HG03039 (cell line): ENCODE results near the gene SLC39A9.
A peak's percentile ranks its signal among the peaks of the same experiment; 100 is the strongest.
"Not testable (repeated sequence)": the region's sequence is repeated elsewhere in the genome, so short reads cannot be mapped to it uniquely, and the experiment has no call there.

ENCODE experiments used
- ATAC-seq: cut with Tn5 transposase; IDR thresholded peaks from one replicate; pipeline ENCODE4 v1.9.1; 2021; ENCODE audit warnings: mild to moderate bottlenecking, moderate library complexity; ENCODE audit not compliant: unreplicated experiment

Gene SLC39A9

DNA sequence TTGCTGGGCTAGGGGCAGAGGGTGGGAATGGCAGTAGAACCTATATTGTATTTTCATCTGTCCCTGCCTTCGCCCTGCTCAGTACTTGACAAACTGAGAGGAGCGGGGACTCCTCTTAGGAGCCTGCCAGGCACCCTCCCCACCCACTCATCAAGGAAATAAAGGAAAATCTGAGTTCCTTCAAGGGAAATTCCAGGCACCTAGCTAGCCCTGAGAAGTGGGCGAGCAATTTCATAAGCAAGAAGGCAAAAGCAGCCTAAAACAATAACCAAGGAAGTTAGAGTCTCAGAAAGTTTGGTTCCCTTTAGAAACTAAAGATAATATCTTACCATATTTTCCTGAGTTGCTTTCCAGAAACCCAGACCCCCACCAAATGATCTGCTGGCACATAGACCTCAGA lies 75.5 kb downstream of the SLC39A9 start:
- ATAC-seq, result no peak

DNA sequence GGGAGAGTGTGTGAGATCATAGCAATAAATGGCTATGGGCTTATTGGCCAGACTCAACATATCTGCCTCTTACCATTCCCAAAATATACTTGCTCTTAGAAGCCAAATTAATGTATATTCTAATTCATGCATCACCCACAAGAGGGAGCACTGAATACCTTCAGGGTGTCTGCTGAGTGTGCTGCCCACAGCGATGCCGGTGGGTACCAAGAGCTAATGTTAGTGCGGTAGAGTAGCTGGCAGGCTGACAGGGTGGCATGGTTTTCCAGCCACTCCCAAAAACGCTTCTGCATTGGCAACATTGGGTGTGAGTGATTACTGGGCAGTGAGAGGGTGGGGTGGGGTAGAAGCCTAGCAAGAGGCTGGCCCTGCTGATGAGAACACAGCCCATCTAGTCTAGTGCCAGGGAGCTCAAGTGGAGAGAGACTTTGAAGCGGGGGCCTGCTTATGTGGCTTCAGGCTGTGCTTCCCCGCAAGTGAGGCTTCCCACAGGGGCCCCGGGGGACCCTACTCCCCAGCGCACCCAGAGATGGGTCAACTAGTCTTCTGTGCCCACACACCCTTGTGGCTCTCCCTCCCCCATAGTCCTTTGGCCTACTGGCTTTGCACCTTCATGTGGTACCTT lies 76.8 kb downstream of the SLC39A9 start:
- ATAC-seq, result no peak

DNA sequence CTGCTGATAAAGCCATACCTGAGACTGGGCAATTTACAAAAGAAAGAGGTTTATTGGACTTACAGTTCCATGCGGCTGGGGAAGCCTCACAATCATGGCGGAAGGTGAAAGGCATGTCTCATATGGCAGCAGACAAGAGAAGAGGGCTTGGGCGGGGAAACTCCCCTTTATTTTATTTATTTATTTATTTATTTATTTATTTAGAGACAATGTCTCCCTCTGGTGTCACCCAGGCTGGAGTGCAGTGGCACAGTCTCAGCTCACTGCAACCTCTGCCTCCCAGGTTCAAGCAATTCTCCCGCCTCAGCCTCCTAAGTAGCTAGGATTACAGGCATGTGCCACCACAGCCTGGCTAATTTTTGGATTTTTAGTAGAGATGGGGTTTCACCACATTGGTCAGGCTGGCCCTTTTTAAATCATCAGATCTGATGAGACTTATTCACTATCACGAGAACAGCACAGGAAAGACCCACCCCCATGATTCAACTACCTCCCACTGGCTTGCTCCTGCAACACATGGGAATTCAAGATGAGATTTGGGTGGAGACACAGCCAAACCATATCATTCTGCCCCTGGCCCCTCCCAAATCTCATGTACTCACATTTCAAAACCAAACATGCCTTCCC lies 78.4 kb downstream of the SLC39A9 start:
- not testable (repeated sequence) for ATAC-seq

DNA sequence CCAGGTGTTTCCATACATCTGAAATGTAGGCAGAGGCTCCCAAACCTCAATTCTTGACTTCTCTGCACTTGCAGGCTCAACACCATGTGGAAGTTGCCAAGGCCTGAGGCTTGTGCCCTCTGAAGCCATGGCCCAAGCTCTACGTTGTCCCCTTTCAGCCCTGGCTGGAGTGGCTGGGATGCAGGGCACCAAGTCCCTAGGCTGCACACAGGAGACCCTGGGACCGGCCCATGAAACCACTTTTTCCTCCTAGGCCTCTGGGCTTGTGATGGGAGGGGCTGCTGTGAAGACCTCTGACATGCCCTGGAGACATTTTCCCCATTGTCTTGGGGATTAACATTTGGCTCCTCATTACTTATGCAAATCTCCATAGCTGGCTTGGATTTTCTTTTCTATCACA lies 79.6 kb downstream of the SLC39A9 start:
- ATAC-seq, result not testable (repeated sequence)

DNA sequence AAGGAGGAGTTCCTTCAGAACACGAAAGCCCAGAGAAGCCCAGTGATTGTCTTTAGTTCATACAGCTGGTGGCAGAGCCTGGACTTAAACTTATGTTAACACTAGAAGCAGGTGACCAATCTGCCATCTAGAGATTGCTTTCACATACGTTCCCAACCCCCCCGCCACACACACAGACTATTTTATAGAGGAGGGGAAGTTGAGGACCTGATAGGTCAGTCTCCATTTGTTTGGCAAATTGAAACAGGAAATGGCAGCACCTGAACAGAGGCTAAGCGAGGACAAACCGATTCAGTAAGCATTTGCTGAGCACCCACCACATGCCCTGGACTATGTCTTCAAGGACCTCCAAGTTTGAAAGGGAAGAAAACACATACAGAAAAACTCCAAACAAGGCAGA lies 81.2 kb downstream of the SLC39A9 start:
- ATAC-seq, result no peak

DNA sequence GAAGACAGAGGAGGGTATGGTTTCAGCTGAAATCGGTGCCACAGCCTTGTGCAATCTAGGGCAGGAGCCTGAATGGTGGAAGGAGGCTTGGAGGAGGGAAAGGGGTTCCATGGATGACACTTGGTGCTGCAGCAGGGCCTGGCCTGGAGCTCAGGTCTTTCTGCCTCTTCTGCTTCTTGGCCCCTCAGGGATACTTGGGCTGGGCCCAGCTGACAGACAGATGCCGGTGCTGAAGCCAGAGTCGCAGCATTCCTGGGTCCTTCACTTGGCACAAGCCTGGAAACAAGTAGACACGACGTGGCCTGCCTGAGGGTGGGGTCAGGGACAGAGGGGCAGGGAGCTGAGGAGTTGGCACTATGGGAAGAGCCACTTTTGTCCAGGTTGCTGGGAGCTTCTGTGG lies 81.6 kb downstream of the SLC39A9 start:
- ATAC-seq, result no peak

DNA sequence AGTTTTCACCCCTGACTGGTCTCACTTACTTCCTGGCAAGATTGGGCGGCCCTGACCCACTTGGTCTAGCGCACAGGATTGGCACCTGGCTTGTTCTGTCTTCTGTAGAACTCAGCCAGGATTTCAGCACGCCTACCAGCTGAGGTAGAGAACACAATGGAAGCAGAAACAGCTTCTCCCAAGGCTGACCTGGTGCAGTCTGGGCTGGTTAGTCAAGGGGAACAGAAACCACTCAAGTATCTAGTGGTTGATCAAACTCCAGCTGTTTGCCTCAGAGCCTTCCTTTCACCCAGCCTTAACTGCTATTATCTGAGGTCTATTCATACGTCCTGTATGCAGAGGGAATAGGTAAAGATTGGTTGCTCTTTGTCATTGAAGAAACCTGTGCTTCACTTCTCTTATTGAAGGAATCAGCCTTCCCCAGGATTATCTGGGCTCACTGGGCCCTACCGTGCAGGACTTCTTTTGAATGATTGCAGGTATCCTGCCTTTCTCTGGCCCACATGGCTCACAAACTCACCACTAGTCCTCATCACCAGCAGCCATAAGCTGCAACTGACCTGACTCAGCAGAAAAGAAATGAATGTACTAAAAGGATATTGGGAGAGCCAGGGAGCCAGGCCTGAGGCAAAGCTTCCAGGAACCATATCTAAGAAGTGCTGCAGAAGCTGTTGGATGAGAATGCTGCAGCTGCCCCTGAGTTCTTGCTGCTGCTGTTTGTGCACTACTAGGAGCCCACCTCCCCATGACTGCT lies 83.5 kb downstream of the SLC39A9 start:
- ATAC-seq, result peak; percentile 82

DNA sequence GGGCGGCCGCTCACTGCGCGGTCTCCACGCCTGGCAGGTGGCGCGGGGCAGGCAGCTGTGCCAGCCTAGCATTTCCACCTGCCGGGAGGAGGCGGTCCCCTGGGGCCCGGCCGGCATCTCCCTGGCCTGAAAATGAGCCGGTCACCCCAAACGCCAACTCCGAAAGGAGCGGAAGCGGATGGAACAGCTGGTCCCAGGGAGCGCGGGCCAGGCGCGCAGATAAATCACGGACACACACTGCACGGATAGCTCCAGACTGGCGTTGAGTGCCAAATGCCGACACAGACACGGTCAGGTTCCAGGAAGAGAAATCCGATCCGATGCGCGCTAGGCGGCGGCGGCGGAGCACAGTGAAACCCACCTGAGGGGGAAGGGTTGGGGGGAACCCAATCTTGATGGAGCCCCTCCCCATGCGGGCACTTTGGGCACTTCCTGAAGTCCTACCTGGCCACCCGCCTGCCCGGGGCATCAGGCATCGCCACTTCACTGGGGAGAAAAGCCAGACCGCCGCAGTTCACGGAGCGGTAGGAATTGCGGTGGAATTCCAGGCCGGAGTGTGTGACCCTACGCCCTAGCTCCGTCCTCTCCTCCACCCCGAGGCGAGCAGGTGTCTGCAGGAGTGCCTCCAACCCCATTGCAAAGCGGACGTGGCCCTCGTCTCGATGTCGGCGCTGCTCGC lies 85.4 kb downstream of the SLC39A9 start:
- ATAC-seq, result no peak

DNA sequence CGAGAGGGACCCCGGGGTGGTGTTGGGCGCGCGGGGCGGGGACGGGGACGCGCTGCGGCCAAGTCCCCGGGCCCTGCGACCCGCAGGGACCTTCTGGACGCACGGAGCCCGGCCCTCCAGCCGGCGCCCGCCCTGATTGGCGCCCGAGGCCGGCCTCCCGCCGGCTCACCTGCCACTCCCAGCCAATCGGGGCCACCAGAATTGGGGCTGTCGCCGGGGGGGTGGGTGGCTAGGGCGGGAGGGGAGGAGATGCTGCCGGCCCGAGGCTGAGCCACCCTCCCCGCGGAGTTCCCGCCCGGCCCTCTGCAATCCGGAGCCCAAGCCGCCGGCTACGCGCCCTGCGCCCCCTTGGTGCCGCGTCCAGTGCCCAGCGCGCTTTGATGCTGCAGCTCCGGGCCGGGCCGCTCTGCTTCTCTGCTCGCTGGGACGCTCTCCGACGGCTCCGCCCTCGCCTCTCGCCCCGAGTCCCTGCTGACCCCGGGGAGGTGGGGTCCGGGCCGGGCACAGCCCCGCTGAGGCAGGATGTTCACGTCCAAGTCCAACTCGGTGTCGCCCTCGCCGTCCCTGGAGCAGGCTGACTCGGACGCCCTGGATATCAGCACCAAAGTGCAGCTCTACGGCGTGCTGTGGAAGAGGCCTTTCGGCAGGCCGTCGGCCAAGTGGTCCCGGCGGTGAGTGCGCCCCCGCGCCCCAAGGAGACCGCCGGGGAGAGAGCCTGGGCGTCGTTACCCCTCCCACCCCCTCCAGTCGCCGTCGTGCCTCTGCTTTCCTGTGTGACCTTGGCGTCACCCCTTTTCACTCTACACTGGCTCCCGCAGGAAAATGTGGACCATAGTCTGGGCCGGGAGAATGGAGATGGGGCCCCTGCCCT lies 86.2 kb downstream of the SLC39A9 start, which contains the start of gene PLEKHD1:
TSS of gene PLEKHD1 (plus strand) at position 285 of the 871 bp plus-strand sequence. CDS start at position 523, 238 bp downstream.
- no peak for ATAC-seq

DNA sequence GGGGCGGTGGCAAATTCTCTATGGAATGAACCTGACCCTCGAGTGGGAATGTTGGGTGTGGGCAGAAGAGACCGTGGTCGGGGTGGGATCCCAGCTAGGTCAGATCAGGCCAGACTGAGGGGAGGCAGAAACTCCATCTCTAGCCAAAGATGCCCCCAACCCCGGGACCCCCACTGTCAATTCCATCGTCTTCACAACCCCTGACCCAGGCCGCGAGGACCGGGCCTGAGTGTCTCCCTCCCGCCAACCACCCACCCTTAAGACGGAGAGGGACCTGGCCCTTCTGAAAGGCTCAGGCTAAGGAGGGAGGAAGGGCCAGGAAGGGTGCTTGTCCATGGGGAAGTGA lies 86.8 kb downstream of the SLC39A9 start:
- ATAC-seq, result no peak

DNA sequence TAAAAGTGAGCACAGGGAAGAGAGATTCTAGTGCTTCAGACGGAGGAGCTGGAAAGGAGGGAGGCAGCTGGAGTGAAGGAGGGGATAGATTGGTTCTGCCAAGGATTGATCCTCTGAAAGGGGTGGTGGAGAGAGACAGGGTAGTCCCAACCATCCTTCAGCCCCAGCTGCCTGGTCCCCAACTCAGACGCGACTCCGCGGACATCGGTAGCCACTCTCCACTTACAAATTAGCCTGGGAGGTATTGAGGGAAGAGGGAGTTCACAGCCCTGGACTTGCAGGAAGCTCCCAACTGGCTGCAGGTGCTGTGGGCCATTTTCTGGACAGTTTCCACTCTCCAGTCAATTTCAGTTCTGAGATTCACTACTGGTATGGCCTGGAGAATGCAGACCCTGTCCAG lies 87.2 kb downstream of the SLC39A9 start:
- no peak for ATAC-seq

DNA sequence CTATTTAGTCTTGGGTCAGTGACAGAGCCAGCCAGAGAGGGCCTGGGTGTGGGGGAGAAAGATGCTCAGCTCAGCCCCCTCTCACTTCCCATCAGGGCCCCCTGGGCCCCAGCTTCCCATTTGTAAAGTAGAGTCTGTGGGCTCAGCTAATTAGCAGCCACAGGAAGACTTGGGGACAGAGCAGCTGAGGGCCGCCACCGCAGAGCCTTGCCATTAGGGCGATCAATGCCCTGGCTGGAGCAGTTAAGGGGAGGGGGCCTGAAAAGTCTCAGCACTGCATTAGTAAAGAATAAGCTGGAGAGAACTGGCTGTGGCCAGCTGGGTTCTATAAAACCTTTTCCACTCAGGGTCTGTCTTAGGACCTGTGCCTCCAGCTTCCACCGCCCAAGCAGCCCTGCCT lies 88.7 kb downstream of the SLC39A9 start:
- no peak for ATAC-seq

DNA sequence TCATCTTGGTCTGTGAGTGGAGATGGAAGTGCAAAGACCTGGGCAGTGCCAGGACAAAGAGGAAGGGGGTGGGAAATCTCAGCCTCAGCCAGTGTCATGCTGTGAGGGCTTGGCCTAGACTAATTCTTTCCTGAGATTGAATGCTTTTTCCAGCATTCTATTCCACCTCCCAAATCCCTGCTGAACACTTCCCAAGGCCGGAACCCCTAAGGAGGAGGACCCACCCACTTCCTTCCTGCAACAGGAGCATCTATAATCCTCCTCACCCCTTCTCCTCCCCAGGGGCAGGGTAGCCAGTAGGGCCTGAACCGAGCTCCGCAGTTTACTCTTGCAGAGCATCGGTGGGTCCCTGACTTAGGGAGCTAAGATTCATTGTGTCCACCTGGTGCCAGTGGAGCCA lies 89.3 kb downstream of the SLC39A9 start:
- ATAC-seq, result no peak

DNA sequence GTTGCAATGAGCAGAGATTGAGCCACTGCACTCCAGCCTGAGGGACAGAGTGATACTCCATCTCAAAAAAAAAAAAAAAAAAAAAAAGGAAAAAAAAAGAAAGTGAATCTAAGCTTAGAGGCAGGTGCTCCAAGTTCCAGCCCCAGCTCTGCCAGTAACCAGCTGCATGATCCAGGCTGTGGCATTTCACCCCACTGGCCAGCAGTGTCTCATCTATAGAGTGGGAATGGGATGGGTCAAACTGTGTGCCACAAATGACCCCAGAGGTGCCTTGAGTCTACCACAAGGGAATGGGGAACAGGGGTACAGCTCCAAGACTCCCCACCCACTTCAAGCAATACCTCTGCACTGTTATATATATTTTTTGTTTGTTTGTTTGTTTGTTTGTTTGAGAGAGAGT lies 91.0 kb downstream of the SLC39A9 start:
- ATAC-seq, result no peak

DNA sequence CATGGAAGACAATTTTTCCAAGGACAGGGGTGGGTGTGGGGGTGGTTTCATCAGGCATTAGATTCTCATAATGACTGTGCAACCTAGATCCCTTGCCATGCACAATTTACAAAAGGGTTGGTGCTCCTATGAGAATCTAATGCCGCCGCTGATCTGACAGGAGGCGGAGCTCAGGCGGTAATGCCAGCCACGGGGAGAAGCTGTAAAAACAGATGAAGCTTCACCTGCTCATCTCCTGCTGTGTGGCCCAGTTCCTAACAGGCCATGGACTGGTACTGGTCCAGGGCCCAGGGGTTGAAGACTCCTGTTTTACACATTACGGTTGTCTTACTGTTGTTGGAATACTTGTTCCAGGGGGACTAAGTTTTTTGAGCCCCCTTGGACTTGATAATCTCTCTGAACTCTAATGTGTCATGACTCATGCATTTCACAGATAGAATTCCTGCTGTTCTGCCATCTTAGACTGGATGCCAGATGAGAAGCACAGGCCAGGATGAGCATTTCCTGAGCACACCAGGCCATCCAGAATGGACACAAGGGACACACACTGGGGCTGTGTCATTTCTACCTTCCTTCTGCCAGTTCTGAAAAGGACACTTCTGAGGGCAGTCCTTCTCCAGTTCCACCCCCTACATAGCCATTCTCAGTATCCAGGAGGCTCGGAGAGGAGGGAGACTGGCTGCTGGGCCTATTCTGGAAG lies 91.9 kb downstream of the SLC39A9 start:
- no peak for ATAC-seq

DNA sequence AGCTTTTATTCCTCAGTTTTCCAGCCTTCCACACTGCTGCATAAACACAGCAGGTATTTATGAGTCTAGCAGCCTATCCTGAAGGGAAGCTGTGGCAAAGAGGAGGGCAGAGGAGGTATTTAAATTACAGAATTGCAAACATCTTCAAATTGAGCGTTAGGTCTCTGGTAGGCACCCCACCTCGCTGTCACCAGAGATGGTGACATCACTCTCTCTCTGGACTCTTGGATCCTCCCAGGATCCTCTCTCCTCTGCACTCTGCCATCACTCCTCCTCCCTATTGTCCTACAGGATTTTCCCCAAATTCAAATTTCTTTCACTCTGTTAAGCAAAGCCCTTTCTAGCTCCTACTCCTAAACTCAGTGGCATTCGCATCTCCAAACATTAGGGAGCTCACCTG lies 92.7 kb downstream of the SLC39A9 start:
- ATAC-seq, result no peak

DNA sequence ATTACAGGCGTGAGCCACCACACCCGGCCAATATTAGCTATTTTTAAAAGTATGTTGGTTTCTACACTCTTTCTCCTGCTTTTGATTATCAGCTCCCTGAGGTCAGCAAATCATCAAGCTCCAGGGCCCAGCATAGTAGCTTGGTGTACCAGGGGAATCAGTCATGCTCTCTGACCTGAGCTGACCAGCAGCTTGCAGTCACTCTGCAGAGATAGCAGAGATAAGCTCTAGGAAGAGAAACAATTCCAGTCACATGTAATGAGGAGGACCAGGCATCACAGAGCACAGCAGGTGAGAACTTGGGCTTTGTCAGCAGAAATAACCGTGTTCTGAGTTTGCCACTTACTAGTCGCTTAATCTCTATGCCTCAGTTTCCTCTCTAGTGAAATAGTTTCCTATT lies 94.5 kb downstream of the SLC39A9 start:
- ATAC-seq, result no peak

DNA sequence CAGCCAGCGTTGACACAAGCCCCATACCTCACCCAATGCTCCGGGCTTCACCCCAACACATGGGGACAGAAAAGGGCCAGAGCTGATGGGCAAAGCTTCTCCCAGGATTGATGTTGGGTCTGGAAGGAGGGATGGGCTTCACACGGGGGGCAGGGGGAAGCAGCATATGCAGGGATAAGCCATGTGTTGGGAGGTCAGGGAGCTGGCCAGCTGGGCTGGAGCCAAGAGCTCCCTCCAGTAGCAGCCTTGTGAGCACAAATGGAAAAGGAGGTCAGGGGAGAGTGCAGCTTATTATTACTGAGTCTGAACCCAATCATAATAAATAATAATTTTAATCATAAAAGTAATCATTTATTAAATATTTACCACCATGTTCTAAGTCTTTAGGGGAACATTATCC lies 95.3 kb downstream of the SLC39A9 start:
- ATAC-seq, result no peak

DNA sequence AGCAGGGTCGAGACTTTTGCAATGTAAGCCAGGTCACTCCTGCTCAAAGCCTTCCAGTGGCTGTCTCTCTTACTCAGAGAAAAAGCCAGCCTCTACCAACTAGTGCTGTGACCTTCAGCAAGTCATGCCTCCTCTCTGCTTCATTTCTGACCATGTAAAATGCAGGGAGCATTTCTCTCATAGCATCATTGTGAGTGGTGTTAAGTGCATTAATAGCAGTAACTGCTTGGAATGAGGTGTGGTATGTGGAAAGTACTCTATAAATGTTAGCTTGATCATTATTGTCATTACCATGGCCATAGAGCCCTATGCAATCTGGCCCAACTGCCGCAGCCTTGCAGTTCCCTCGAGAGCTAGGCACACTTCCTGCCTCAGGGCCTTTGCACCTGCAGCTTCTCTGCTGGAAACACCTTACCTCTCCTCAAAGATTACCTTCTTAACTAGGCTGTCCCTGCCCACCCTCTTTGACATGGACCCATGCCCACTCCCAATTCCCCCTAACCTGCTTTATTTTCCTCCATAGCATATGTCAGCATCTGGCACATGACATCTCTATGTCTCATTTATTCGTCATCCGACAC lies 96.9 kb downstream of the SLC39A9 start:
- no peak for ATAC-seq

DNA sequence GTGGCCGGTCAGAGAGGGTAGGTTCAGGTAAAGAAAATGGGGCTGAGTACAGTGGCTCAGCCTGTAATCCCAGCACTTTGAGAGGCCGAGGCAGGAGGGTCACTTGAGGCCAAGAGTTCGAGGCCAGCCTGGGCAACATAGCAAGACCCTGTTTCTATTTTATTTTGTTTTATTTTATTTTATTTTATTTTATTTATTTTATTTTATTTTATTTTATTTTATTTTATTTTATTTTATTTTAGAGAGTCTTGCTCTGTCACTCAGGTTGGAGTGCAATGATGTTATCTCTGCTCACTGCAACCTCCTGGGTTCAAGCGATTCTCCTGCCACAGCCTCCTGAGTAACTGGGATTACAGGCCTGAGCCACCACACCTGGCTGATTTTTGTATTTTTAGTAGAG lies 99.4 kb downstream of the SLC39A9 start:
- ATAC-seq, result not testable (repeated sequence)
